Fibroblast of skin of back (primary cell): Measurements from ENCODE around the gene NSRP1.
A peak's percentile ranks its signal among the peaks of the same experiment; 100 is the strongest.

Experiments used
- DNase-seq: peaks from one replicate; pipeline ENCODE4 v3.0.0-alpha.2; 2013

NSRP1 gene

GRCh38 chr17:30124273-30124796 lies 7.7 kb downstream of the NSRP1 start:
- DNase-seq = no peak

- no peak for DNase-seq
Measured at GRCh38 chr17:30130121-30130520, 13.5 kb downstream of the NSRP1 start.

GRCh38 chr17:30132615-30133014 lies 16.0 kb downstream of the NSRP1 start:
- DNase-seq = no peak

GRCh38 chr17:30133197-30133596 lies 16.6 kb downstream of the NSRP1 start:
- DNase-seq = no peak

GRCh38 chr17:30134551-30134950 lies 17.9 kb downstream of the NSRP1 start:
- DNase-seq = no peak

GRCh38 chr17:30137158-30137557 lies 20.5 kb downstream of the NSRP1 start:
- no peak for DNase-seq

- peak; percentile 2 for DNase-seq
Measured at GRCh38 chr17:30147860-30148259, 31.2 kb downstream of the NSRP1 start.

GRCh38 chr17:30148376-30148775 lies 31.8 kb downstream of the NSRP1 start:
- DNase-seq = no peak

GRCh38 chr17:30151471-30151870 lies 34.9 kb downstream of the NSRP1 start:
- DNase-seq = no peak

GRCh38 chr17:30153463-30153862 lies 36.8 kb downstream of the NSRP1 start:
- DNase-seq = no peak

GRCh38 chr17:30155389-30155788 lies 38.8 kb downstream of the NSRP1 start:
- no peak for DNase-seq

- DNase-seq = no peak
Measured at GRCh38 chr17:30158896-30159625, 42.4 kb downstream of the NSRP1 start.

GRCh38 chr17:30160419-30161172 lies 44.0 kb downstream of the NSRP1 start:
- no peak for DNase-seq

- no peak for DNase-seq
Measured at GRCh38 chr17:30161601-30162000, 45.0 kb downstream of the NSRP1 start.

- DNase-seq = no peak
Measured at GRCh38 chr17:30164531-30164930, 47.9 kb downstream of the NSRP1 start.

- DNase-seq = no peak
Measured at GRCh38 chr17:30165147-30165546, 48.5 kb downstream of the NSRP1 start.

- no peak for DNase-seq
Measured at GRCh38 chr17:30165960-30166359, 49.3 kb downstream of the NSRP1 start.

GRCh38 chr17:30170415-30170987 lies 53.9 kb downstream of the NSRP1 start:
- DNase-seq = no peak

GRCh38 chr17:30172560-30172959 lies 55.9 kb downstream of the NSRP1 start:
- no peak for DNase-seq

- no peak for DNase-seq
Measured at GRCh38 chr17:30173649-30174048, 57.0 kb downstream of the NSRP1 start.

- DNase-seq = no peak
Measured at GRCh38 chr17:30174556-30174955, 57.9 kb downstream of the NSRP1 start.

- DNase-seq = no peak
Measured at GRCh38 chr17:30176855-30177254, 60.2 kb downstream of the NSRP1 start.

GRCh38 chr17:30186761-30187160 lies 70.1 kb downstream of the NSRP1 start:
- no peak for DNase-seq

GRCh38 chr17:30187573-30187972 lies 71.0 kb downstream of the NSRP1 start:
- DNase-seq = no peak
